Lower lobe of right lung (tissue), 2 donors: ENCODE measurements around the gene YAP1. TPM values are rescaled to one million over a fixed set of nuclear protein-coding genes. Genes with fewer than 3 reads are reported as not detected.

Experiments used
- ATAC-seq, 2 donors: fragments of 200-7000 bp; cut with Tn5 transposase; one replicate each; pipeline ENCODE4 v1.9.1; 2020 to 2022; ENCODE audit warnings: mild to moderate bottlenecking in 2 of 2, moderate library complexity in 2 of 2
- DNase-seq: peaks from one replicate; pipeline ENCODE4 v3.0.0-alpha.2; 2020
- H3K27ac ChIP-seq: fragments of 200-600 bp; one replicate; pipeline ENCODE4 v1.8.0; 2022
- H3K27me3 ChIP-seq: fragments of 200-600 bp; one replicate; pipeline ENCODE4 v1.8.0; 2022; ENCODE audit warnings: low read depth
- H3K36me3 ChIP-seq: fragments of 200-600 bp; one replicate; pipeline ENCODE4 v1.8.0; 2022; ENCODE audit warnings: mild to moderate bottlenecking
- H3K4me1 ChIP-seq: fragments of 200-600 bp; one replicate; pipeline ENCODE4 v1.8.0; 2022
- H3K4me3 ChIP-seq: fragments of 200-600 bp; one replicate; pipeline ENCODE4 v1.8.0; 2022; ENCODE audit warnings: mild to moderate bottlenecking
- H3K9me3 ChIP-seq: fragments of 200-600 bp; one replicate; pipeline ENCODE4 v1.8.0; 2022
- CTCF ChIP-seq: fragments of 200-600 bp; IDR thresholded peaks from one replicate; pipeline ENCODE4 v1.8.0; 2022; ENCODE audit warnings: antibody characterized with exemption, mild to moderate bottlenecking
- intact Hi-C: fragments of 100-400 bp; cut with DNase I; formaldehyde crosslinking; loops from one replicate; pipeline ENCODE4 v1.11.0; 2022
- total RNA-seq: library from RNA; stranded (reverse); fragmentation: NEBNext Ultra II Directional; extraction: Animal tissue kit (Norgen Biotek cat#: 25700); gene quantifications from one replicate; pipeline ENCODE4 v1.2.1, GENCODE V29; 2021
- donor health status: DM: no; HTN: yes; CAD: no; lungs with severe emphysema.

YAP1 gene
- total RNA-seq, 1 donor from 2014 or later, result 105 TPM

DNA sequence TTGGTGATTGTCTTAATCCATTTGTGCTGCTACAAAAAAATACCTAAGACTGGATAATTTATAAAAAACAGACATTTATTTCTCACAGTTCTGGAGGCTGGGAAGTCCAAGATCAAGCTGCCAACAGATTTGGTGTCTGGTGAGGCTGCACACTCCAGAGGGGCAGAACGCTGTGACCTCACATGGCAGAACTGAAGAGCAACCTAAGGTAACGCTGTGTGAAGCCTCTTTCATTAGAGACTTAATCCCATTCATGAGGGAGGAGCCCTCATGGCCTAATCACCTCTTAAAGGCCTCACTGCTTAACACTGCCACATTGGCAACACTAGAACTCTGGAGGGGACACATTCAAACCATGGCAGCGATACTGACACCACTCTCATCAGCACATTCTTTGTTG lies 164.4 kb downstream of the YAP1 start:
- Histone ChIP-seq H3K9me3 (no peaks in the 10 kb centered on the region), H3K4me1 (no peaks in the 10 kb centered on the region), H3K27me3 (no peaks in the 10 kb centered on the region), H3K27ac (no peak overlapping the region), H3K4me3 (no peak overlapping the region), H3K36me3 (no peaks in the 10 kb centered on the region)
- ATAC-seq (no peak), DNase-seq (no peak)
- no peak for TF ChIP-seq CTCF
- intact Hi-C loops, result no loop called here

DNA sequence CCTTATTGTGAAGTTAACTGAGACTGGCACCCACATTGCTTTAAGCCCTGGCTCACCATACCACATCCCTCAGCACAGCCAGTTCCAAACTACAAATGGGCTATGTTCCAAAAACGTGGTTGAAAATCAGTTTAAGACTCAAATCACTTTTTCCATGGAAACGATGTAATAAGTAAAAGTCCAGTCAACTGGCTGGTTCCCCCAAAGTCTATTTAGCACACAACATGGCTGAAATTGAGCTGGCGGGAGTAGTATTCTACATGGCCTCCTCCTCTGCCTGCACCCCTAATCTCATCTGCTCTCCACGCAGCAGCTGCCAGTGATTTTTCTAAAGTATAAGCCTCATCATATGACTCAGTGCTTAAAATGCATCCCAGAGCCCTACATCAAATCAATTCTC lies 166.1 kb downstream of the YAP1 start:
- Histone ChIP-seq H3K27me3 (no peaks in the 10 kb centered on the region), H3K36me3 (no peaks in the 10 kb centered on the region), H3K9me3 (no peaks in the 10 kb centered on the region), H3K4me1 (no peaks in the 10 kb centered on the region), H3K27ac (no peak overlapping the region), H3K4me3 (no peak overlapping the region)
- intact Hi-C loops, result no loop called here
- no peak for ATAC-seq
- no peak for TF ChIP-seq CTCF
- DNase-seq, result no peak

DNA sequence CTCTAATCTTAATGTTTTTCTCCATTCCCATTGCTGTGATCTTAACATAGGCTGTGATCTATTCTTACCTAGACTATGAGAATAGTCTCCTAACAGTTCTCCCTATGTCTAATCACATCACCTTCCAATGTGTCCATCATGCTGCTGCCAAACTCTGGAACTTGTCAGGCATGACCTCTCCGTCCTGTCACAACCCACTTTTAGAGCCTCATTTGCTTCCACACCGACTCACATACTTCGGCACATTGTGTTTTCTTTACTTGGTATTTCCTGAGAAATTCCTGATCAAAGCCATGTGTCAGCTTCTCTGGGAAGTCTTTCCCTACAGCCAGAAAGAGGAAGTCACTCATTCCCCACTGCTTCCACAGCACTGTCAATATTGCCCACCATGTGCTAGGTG lies 166.5 kb downstream of the YAP1 start:
- DNase-seq, result no peak
- Histone ChIP-seq H3K27me3 (no peaks in the 10 kb centered on the region), H3K4me1 (no peaks in the 10 kb centered on the region), H3K4me3 (no peak overlapping the region), H3K27ac (no peak overlapping the region), H3K9me3 (no peaks in the 10 kb centered on the region), H3K36me3 (no peaks in the 10 kb centered on the region)
- intact Hi-C loops, result no loop called here
- no peak for ATAC-seq
- TF ChIP-seq CTCF, result no peak

DNA sequence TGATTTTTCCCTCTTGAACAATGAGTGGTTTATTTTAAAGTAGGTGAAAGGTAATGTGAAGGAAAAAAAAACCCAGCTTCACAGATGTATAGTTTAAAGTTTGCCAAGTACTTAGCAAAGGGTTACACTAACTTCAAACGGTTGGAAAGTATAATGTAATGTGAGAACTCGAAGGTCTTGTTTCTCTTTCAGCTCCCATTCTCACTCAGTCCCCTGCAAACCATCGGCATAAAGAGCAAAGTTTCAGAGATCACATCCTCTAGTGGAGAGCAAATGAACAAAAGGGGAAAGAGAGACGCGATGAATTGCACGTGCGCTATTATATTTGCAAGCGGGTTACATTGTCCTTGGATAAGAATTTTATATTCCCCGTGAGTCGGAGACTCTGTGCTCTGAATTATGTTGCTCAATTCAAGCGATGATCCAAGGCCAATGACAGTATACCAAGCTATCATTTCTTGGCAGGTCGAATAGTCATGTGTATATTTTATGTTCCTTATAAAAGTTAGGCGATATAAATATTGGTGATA lies 169.5 kb downstream of the YAP1 start:
- no peak overlapping the region for H3K27ac ChIP-seq
- no peaks in the 10 kb centered on the region for H3K27me3 ChIP-seq
- intact Hi-C loops, result no loop called here
- ATAC-seq (peak; percentile 48 to 49), DNase-seq (no peak)
- H3K36me3 ChIP-seq, result no peaks in the 10 kb centered on the region
- peak overlapping the region; percentile 15 for H3K4me3 ChIP-seq
- no peaks in the 10 kb centered on the region for H3K9me3 ChIP-seq
- no peaks in the 10 kb centered on the region for H3K4me1 ChIP-seq
- no peak for TF ChIP-seq CTCF

GRCh38 chr11:102280245-102280833 lies 170.1 kb downstream of the YAP1 start:
- no peaks in the 10 kb centered on the region for H3K4me1 ChIP-seq
- intact Hi-C loops, result no loop called here
- no peaks in the 10 kb centered on the region for H3K27me3 ChIP-seq
- no peaks in the 10 kb centered on the region for H3K9me3 ChIP-seq
- no peak overlapping the region for H3K27ac ChIP-seq
- no peak for TF ChIP-seq CTCF
- DNase-seq (no peak), ATAC-seq (no peak)
- H3K4me3 ChIP-seq, result no peak overlapping the region
- H3K36me3 ChIP-seq, result no peaks in the 10 kb centered on the region

Other genes with a start within 250 kb of the YAP1 start
- gene CEP126, start 195.4 kb upstream of the YAP1 start, total RNA-seq, result 6.4 TPM
- 0.71 TPM for gene ANGPTL5, start 193.9 kb upstream of the YAP1 start, total RNA-seq
- gene CFAP300, start 63.0 kb upstream of the YAP1 start, total RNA-seq, result 7.2 TPM
- 17.8 TPM for gene BIRC3, start 207.0 kb downstream of the YAP1 start, total RNA-seq
- 46.0 TPM for gene BIRC2, start 236.8 kb downstream of the YAP1 start, total RNA-seq